SK-N-SH (cell line): ENCODE results near the gene CZIB. TPM values are rescaled to one million over a fixed set of nuclear protein-coding genes. Genes with fewer than 3 reads are reported as not detected.

Experiments
- CTCF ChIA-PET: fragments of 300-600, 350-600 bp; formaldehyde crosslinking; extraction: SDS; loops from one replicate; lab custom pipeline; 2021; lab: Yijun Ruan, JAX
- POLR2A ChIA-PET: fragments of 350-600 bp; sonication (Branson Sonifier 250); formaldehyde crosslinking; extraction: SDS; loops from one replicate; lab custom pipeline; 2020; ENCODE audit warnings: antibody characterized with exemption, inconsistent platforms; lab: Yijun Ruan, JAX
- DNase-seq: peaks from one replicate; pipeline ENCODE4 v3.0.0; 2012
- H2AFZ ChIP-seq: fragments of 200-600 bp; sonication (generic); 2 replicates; pipeline ENCODE4 v1.8.1; 2016; ENCODE audit warnings: antibody characterized with exemption, mild to moderate bottlenecking, low read depth
- H3F3A ChIP-seq: fragments of 200-600 bp; sonication (generic); replicated peaks from 2 replicates; pipeline ENCODE3; 2016; ENCODE audit warnings: antibody characterized with exemption, mild to moderate bottlenecking; ENCODE audit not compliant: insufficient read depth
- H3K27ac ChIP-seq, 2 experiments: fragments of 200-500 bp in 1 of 2; fragments of 200-600 bp in 1 of 2; sonication (Bioruptor generic) in 1 of 2; sonication (generic), shearing (Covaris generic) in 1 of 2; 2 replicates each; pipeline versions ENCODE4 v1.5.1 to v1.6.1; 2014 to 2016; ENCODE audit warnings: low read depth in 2 of 2, inconsistent platforms in 1 of 2, low read length in 1 of 2, mild to moderate bottlenecking in 1 of 2, mixed read lengths in 1 of 2
- H3K27me3 ChIP-seq: fragments of 200-600 bp; sonication (generic), shearing (Covaris generic); 2 replicates; pipeline ENCODE4 v1.6.1; 2016; ENCODE audit warnings: mixed run types; ENCODE audit not compliant: insufficient read depth
- H3K36me3 ChIP-seq, 2 experiments: fragments of 200-500 bp in 1 of 2; fragments of 200-600 bp in 1 of 2; sonication (Bioruptor generic) in 1 of 2; sonication (generic) in 1 of 2; replicated peaks in 1 of 2; 2 replicates each; pipeline versions ENCODE3 to v1.5.1; 2014 to 2016; ENCODE audit warnings: low read length in 1 of 2, mild to moderate bottlenecking in 1 of 2; ENCODE audit not compliant: insufficient read depth in 2 of 2, control insufficient read depth in 1 of 2
- H3K4me1 ChIP-seq, 2 experiments: fragments of 200-500 bp in 1 of 2; fragments of 200-600 bp in 1 of 2; sonication (Bioruptor generic) in 1 of 2; sonication (generic), shearing (Covaris generic) in 1 of 2; 2 replicates each; pipeline versions ENCODE4 v1.5.1 to v1.6.1; 2014 to 2016; ENCODE audit warnings: low read depth in 1 of 2, low read length in 1 of 2, mixed run types in 1 of 2; ENCODE audit not compliant: insufficient read depth in 2 of 2, control insufficient read depth in 1 of 2
- H3K4me2 ChIP-seq: fragments of 200-600 bp; sonication (generic), shearing (Covaris generic); 2 replicates; pipeline ENCODE4 v1.6.1; 2017; ENCODE audit warnings: mixed run types
- H3K4me3 ChIP-seq, 2 experiments: fragments of 200-500 bp in 1 of 2; fragments of 200-600 bp in 1 of 2; sonication (Bioruptor generic) in 1 of 2; sonication (generic), shearing (Covaris generic) in 1 of 2; 2 replicates each; pipeline versions ENCODE4 v1.5.1 to v1.8.1; 2014 to 2016; ENCODE audit warnings: low read depth in 2 of 2, inconsistent platforms in 1 of 2, low read length in 1 of 2, mild to moderate bottlenecking in 1 of 2, mixed read lengths in 1 of 2, moderate library complexity in 1 of 2
- H3K79me2 ChIP-seq: fragments of 200-600 bp; sonication (generic); 2 replicates; pipeline ENCODE4 v1.8.1; 2017; ENCODE audit warnings: mild to moderate bottlenecking; ENCODE audit not compliant: insufficient read depth
- H3K9ac ChIP-seq: fragments of 200-600 bp; sonication (generic); 2 replicates; pipeline ENCODE4 v1.6.1; 2017; ENCODE audit warnings: mixed run types
- H3K9me2 ChIP-seq: fragments of 200-600 bp; sonication (generic); 2 replicates; pipeline ENCODE4 v1.6.1; 2017; ENCODE audit warnings: mixed run types
- H3K9me3 ChIP-seq: fragments of 200-600 bp; sonication (generic); 2 replicates; pipeline ENCODE4 v1.6.1; 2017; ENCODE audit warnings: mixed run types, mild to moderate bottlenecking, moderate library complexity
- H4K20me1 ChIP-seq: fragments of 200-600 bp; sonication (generic); 2 replicates; pipeline ENCODE4 v1.6.1; 2017; ENCODE audit warnings: mild to moderate bottlenecking, mixed run types; ENCODE audit not compliant: insufficient read depth
- CHD2 ChIP-seq: fragments of 150-350 bp; IDR thresholded peaks from 2 replicates; pipeline ENCODE4 v1.6.1; 2018; ENCODE audit warnings: low read length; ENCODE audit not compliant: partially characterized antibody
- ELF1 ChIP-seq: IDR thresholded peaks from 2 replicates; pipeline ENCODE4 v1.4.0; 2012
- FOSL2 ChIP-seq: IDR thresholded peaks from 2 replicates; pipeline ENCODE4 v1.4.0; 2012; ENCODE audit warnings: low read depth, mild to moderate bottlenecking, moderate library complexity, borderline replicate concordance
- FOXJ3 ChIP-seq: sonication (generic); formaldehyde crosslinking; IDR thresholded peaks from 2 replicates; pipeline ENCODE4 v1.5.1; 2020; ENCODE audit warnings: mild to moderate bottlenecking, missing genetic modification reagents
- FOXM1 ChIP-seq: IDR thresholded peaks from 2 replicates; pipeline ENCODE4 v1.4.0; 2012; ENCODE audit warnings: low read depth, mild to moderate bottlenecking
- JUND ChIP-seq: IDR thresholded peaks from 2 replicates; pipeline ENCODE4 v1.4.0; 2012
- NRF1 ChIP-seq: IDR thresholded peaks from 2 replicates; pipeline ENCODE4 v1.6.1; 2012; ENCODE audit warnings: low read depth, mild to moderate bottlenecking, low read length
- POLR2AphosphoS5 ChIP-seq: IDR thresholded peaks from 2 replicates; pipeline ENCODE4 v1.6.1; 2012; ENCODE audit warnings: low read depth, low read length
- RCOR1 ChIP-seq: fragments of 150-350 bp; IDR thresholded peaks from 2 replicates; pipeline ENCODE4 v1.6.1; 2017; ENCODE audit warnings: antibody characterized with exemption, low read length
- RFX5 ChIP-seq: IDR thresholded peaks from 2 replicates; pipeline ENCODE4 v1.6.1; 2012; ENCODE audit warnings: mild to moderate bottlenecking, improper control_type of control experiment, low read length
- RXRA ChIP-seq: IDR thresholded peaks from 2 replicates; pipeline ENCODE4 v1.4.0; 2012; ENCODE audit warnings: low read depth, mild to moderate bottlenecking, borderline replicate concordance
- SMC3 ChIP-seq: IDR thresholded peaks from 2 replicates; pipeline ENCODE4 v1.6.1; 2012; ENCODE audit warnings: low read depth, low read length, improper control_type of control experiment
- TAF1 ChIP-seq: IDR thresholded peaks from 2 replicates; pipeline ENCODE4 v1.6.1; 2012; ENCODE audit warnings: low read depth, mild to moderate bottlenecking, low read length, moderate library complexity, borderline replicate concordance
- TEAD4 ChIP-seq: IDR thresholded peaks from 2 replicates; pipeline ENCODE4 v1.4.0; 2012; ENCODE audit warnings: mild to moderate bottlenecking, borderline replicate concordance; ENCODE audit not compliant: insufficient read depth
- WGBS: methylation state at CpG from one replicate; pipeline ENCODE4 v1.1.6; 2017; ENCODE audit warnings: low lambda C conversion rate; 5-methylcytosine and 5-hydroxymethylcytosine counted together
- polyA plus RNA-seq, 3 experiments: library from polyadenylated mRNA; depleted of rRNA; stranded (reverse); fragments of >200 nt; gene quantifications; 2 replicates each; pipeline ENCODE4 v1.2.3, GENCODE V29; 2012
- TF ChIP-seq, protein P1 (sequence below): IDR thresholded peaks from 2 replicates; pipeline ENCODE4; 2012
- TF ChIP-seq, protein P2 (sequence below): IDR thresholded peaks from 2 replicates; pipeline ENCODE4 v1.4.0; 2012; ENCODE audit warnings: low read depth
- TF ChIP-seq, protein P3 (sequence below): IDR thresholded peaks from 2 replicates; pipeline ENCODE4 v1.4.0; 2012; ENCODE audit warnings: low read depth, borderline replicate concordance
- TF ChIP-seq, protein P4 (sequence below): fragments of 200-600 bp; sonication (generic); IDR thresholded peaks from 2 replicates; pipeline ENCODE4 v1.6.1; 2017; ENCODE audit warnings: antibody characterized with exemption, mild to moderate bottlenecking, moderate library complexity
- TF ChIP-seq, protein P5 (sequence below): IDR thresholded peaks from 2 replicates; pipeline ENCODE4 v1.6.1; 2012; ENCODE audit warnings: mild to moderate bottlenecking, low read depth, low read length, moderate library complexity
- TF ChIP-seq, protein P6 (sequence below): IDR thresholded peaks from 2 replicates; pipeline ENCODE4 v1.4.0; 2012; ENCODE audit warnings: low read depth, borderline replicate concordance

The CZIB gene
- polyA plus RNA-seq, 1 of the 3 experiments (the other 2 are of a cell fraction): 69.0 TPM

DNA sequence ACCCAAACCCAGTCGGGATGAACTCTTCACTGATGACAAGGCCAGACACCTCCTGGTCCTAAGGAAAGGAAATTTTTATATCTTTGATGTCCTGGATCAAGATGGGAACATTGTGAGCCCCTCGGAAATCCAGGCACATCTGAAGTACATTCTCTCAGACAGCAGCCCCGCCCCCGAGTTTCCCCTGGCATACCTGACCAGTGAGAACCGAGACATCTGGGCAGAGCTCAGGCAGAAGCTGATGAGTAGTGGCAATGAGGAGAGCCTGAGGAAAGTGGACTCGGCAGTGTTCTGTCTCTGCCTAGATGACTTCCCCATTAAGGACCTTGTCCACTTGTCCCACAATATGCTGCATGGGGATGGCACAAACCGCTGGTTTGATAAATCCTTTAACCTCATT lies 10.1 kb downstream of the CZIB start:
- POLR2A ChIA-PET: interaction anchor here (1.3 kb wide), 1 partner anchor 9 kb away, joined by 3 read pairs; no protein-coding TSS in a partner anchor
- Histone ChIP-seq H3K79me2 (no peaks in the 10 kb centered on the region), H3K36me3 (peaks cover 51 to 73% of the 10 kb centered on the region in 2 experiments)

DNA sequence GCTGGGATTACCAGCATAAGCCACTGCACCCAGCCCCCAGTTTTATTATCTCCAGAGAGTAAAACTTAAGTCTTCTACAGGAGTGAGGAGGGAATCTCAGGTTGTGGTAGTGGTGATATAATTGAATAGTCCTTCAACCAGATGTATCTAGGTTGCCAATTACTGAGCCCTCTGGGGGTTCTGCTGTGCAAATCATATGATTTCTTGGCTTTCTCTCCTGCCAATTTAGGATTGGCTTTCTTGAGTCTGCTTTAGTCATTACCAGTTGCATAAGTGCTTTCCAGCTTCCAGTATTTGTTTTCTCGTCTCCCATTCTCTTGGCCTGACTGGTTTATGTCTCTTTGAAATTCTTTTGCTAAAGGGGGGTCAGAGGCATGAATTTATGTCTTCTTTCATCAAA lies 12.7 kb downstream of the CZIB start:
- H3K79me2 ChIP-seq: no peaks in the 10 kb centered on the region; the same call in 1 of the 2 replicates
- TF ChIP-seq, protein P1, sequence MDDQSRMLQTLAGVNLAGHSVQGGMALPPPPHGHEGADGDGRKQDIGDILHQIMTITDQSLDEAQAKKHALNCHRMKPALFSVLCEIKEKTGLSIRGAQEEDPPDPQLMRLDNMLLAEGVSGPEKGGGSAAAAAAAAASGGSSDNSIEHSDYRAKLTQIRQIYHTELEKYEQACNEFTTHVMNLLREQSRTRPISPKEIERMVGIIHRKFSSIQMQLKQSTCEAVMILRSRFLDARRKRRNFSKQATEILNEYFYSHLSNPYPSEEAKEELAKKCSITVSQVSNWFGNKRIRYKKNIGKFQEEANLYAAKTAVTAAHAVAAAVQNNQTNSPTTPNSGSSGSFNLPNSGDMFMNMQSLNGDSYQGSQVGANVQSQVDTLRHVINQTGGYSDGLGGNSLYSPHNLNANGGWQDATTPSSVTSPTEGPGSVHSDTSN: no peak
- TF ChIP-seq TEAD4 (no peak), FOSL2 (no peak), FOXJ3 (CRISPR knock-in tag) (no peak), TAF1 (no peak), SMC3 (no peak), POLR2AphosphoS5 (no peak), RCOR1 (no peak), FOXM1 (no peak), CHD2 (no peak)
- TF ChIP-seq, protein P2, sequence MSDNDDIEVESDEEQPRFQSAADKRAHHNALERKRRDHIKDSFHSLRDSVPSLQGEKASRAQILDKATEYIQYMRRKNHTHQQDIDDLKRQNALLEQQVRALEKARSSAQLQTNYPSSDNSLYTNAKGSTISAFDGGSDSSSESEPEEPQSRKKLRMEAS: no peak
- TF ChIP-seq, protein P3, sequence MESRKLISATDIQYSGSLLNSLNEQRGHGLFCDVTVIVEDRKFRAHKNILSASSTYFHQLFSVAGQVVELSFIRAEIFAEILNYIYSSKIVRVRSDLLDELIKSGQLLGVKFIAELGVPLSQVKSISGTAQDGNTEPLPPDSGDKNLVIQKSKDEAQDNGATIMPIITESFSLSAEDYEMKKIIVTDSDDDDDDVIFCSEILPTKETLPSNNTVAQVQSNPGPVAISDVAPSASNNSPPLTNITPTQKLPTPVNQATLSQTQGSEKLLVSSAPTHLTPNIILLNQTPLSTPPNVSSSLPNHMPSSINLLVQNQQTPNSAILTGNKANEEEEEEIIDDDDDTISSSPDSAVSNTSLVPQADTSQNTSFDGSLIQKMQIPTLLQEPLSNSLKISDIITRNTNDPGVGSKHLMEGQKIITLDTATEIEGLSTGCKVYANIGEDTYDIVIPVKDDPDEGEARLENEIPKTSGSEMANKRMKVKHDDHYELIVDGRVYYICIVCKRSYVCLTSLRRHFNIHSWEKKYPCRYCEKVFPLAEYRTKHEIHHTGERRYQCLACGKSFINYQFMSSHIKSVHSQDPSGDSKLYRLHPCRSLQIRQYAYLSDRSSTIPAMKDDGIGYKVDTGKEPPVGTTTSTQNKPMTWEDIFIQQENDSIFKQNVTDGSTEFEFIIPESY: no peak
- TF ChIP-seq, protein P4, sequence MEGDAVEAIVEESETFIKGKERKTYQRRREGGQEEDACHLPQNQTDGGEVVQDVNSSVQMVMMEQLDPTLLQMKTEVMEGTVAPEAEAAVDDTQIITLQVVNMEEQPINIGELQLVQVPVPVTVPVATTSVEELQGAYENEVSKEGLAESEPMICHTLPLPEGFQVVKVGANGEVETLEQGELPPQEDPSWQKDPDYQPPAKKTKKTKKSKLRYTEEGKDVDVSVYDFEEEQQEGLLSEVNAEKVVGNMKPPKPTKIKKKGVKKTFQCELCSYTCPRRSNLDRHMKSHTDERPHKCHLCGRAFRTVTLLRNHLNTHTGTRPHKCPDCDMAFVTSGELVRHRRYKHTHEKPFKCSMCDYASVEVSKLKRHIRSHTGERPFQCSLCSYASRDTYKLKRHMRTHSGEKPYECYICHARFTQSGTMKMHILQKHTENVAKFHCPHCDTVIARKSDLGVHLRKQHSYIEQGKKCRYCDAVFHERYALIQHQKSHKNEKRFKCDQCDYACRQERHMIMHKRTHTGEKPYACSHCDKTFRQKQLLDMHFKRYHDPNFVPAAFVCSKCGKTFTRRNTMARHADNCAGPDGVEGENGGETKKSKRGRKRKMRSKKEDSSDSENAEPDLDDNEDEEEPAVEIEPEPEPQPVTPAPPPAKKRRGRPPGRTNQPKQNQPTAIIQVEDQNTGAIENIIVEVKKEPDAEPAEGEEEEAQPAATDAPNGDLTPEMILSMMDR: no peak
- TF ChIP-seq, protein P5, sequence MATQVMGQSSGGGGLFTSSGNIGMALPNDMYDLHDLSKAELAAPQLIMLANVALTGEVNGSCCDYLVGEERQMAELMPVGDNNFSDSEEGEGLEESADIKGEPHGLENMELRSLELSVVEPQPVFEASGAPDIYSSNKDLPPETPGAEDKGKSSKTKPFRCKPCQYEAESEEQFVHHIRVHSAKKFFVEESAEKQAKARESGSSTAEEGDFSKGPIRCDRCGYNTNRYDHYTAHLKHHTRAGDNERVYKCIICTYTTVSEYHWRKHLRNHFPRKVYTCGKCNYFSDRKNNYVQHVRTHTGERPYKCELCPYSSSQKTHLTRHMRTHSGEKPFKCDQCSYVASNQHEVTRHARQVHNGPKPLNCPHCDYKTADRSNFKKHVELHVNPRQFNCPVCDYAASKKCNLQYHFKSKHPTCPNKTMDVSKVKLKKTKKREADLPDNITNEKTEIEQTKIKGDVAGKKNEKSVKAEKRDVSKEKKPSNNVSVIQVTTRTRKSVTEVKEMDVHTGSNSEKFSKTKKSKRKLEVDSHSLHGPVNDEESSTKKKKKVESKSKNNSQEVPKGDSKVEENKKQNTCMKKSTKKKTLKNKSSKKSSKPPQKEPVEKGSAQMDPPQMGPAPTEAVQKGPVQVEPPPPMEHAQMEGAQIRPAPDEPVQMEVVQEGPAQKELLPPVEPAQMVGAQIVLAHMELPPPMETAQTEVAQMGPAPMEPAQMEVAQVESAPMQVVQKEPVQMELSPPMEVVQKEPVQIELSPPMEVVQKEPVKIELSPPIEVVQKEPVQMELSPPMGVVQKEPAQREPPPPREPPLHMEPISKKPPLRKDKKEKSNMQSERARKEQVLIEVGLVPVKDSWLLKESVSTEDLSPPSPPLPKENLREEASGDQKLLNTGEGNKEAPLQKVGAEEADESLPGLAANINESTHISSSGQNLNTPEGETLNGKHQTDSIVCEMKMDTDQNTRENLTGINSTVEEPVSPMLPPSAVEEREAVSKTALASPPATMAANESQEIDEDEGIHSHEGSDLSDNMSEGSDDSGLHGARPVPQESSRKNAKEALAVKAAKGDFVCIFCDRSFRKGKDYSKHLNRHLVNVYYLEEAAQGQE: no peak
- TF ChIP-seq, protein P6, sequence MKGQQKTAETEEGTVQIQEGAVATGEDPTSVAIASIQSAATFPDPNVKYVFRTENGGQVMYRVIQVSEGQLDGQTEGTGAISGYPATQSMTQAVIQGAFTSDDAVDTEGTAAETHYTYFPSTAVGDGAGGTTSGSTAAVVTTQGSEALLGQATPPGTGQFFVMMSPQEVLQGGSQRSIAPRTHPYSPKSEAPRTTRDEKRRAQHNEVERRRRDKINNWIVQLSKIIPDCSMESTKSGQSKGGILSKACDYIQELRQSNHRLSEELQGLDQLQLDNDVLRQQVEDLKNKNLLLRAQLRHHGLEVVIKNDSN: no peak
- H3K36me3 ChIP-seq: peaks cover 51 to 77% of the 10 kb centered on the region in 2 experiments
- no peak overlapping the region for H3K9ac ChIP-seq
- 97% methylated on average over 1 of the region's 1 CpG for whole genome bisulfite sequencing
- no peak overlapping the region for H3K4me2 ChIP-seq
- no peaks in the 10 kb centered on the region for H3K9me2 ChIP-seq
- peaks cover 5% of the 10 kb centered on the region for H3F3A ChIP-seq
- DNase-seq: no peak
- no peak overlapping the region for H2AFZ ChIP-seq
- peaks cover 4% of the 10 kb centered on the region; the same call in 1 of the 2 replicates for H3K9me3 ChIP-seq
- no peak overlapping the region for H3K27ac ChIP-seq
- H3K4me3 ChIP-seq: no peak overlapping the region
- no peaks in the 10 kb centered on the region for H4K20me1 ChIP-seq
- CTCF ChIA-PET: no interaction called here
- H3K4me1 ChIP-seq: no peaks in the 10 kb centered on the region
- POLR2A ChIA-PET: no interaction called here
- no peaks in the 10 kb centered on the region for H3K27me3 ChIP-seq

More for the DNA sequence above, 10.1 kb downstream of the CZIB start:
- H3F3A ChIP-seq: no peaks in the 10 kb centered on the region
- H3K4me2 ChIP-seq: no peak overlapping the region
- no peak overlapping the region for H2AFZ ChIP-seq
- no peaks in the 10 kb centered on the region for H3K9me2 ChIP-seq
- no peak for TF ChIP-seq RXRA
- no peak for TF ChIP-seq POLR2AphosphoS5
- TF ChIP-seq ELF1: no peak
- TF ChIP-seq JUND: no peak
- TF ChIP-seq TEAD4: no peak
- no peak for TF ChIP-seq RFX5
- TF ChIP-seq NRF1: no peak
- H3K9ac ChIP-seq: no peak overlapping the region
- no peak overlapping the region for H3K27ac ChIP-seq
- WGBS: 91% methylated on average over 7 of the region's 7 CpGs
- H3K9me3 ChIP-seq: peaks cover 2% of the 10 kb centered on the region; the same call in 1 of the 2 replicates
- no peaks in the 10 kb centered on the region for H3K27me3 ChIP-seq
- H3K4me1 ChIP-seq: no peaks in the 10 kb centered on the region
- CTCF ChIA-PET: no interaction called here
- no peaks in the 10 kb centered on the region for H4K20me1 ChIP-seq
- no peak overlapping the region for H3K4me3 ChIP-seq
- DNase-seq: no peak
